PC-3 (cell line): ENCODE data around the gene MAS1. TPM values are rescaled to one million over a fixed set of nuclear protein-coding genes. Genes with fewer than 3 reads are reported as not detected.

Source experiments
- ATAC-seq: fragments of 200-7000 bp; cut with Tn5 transposase; 2 replicates; pipeline ENCODE4 v1.9.1; 2020; ENCODE audit warnings: mild to moderate bottlenecking, moderate library complexity
- BruUV-seq: library from RNA; stranded (reverse); fragments of 400-500 nt; replicated peaks from 2 replicates; lab custom pipeline; 2021; lab: Mats Ljungman, UMichigan
- CTCF ChIA-PET: fragments of 300-600 bp; sonication (Branson Sonifier 250); formaldehyde crosslinking; loops from one replicate; lab custom pipeline; 2022; ENCODE audit warnings: antibody characterized with exemption; lab: Charles Lee
- POLR2A ChIA-PET: fragments of 300-600 bp; sonication (Branson Sonifier 250); formaldehyde crosslinking; loops from one replicate; lab custom pipeline; 2022; ENCODE audit warnings: antibody characterized with exemption; ENCODE audit not compliant: unreplicated experiment; lab: Charles Lee
- DNase-seq: peaks from one replicate; pipeline ENCODE4 v3.0.0-alpha.2; 2015
- H2AFZ ChIP-seq: fragments of 300-600 bp; sonication (generic); 2 replicates; pipeline ENCODE4 v1.6.0; 2016; ENCODE audit warnings: antibody characterized with exemption, low read length
- H3F3A ChIP-seq: fragments of 300-600 bp; sonication (generic); one replicate; pipeline ENCODE4 v1.6.0; 2017; ENCODE audit warnings: antibody characterized with exemption, low read length, control low read depth, mild to moderate bottlenecking; ENCODE audit not compliant: unreplicated experiment
- H3K27ac ChIP-seq: fragments of 300-600 bp; sonication (generic); 2 replicates; pipeline ENCODE4 v1.5.1; 2016; ENCODE audit warnings: mild to moderate bottlenecking, low read length
- H3K27me3 ChIP-seq: fragments of 300-600 bp; sonication (generic); 2 replicates; pipeline ENCODE4 v1.6.1; 2016; ENCODE audit warnings: low read length, mixed read lengths
- H3K36me3 ChIP-seq: fragments of 300-600 bp; sonication (generic); 2 replicates; pipeline ENCODE4 v1.6.1; 2016; ENCODE audit warnings: low read depth, mixed run types, low read length, mixed read lengths
- H3K4me1 ChIP-seq: fragments of 300-600 bp; sonication (generic); 2 replicates; pipeline ENCODE4 v1.5.1; 2016; ENCODE audit warnings: low read length; ENCODE audit not compliant: insufficient read depth
- H3K4me2 ChIP-seq: fragments of 300-600 bp; sonication (generic); 2 replicates; pipeline ENCODE4 v1.6.0; 2016; ENCODE audit warnings: low read length
- H3K4me3 ChIP-seq: fragments of 300-600 bp; sonication (generic); 2 replicates; pipeline ENCODE4 v1.5.1; 2016; ENCODE audit warnings: mild to moderate bottlenecking, low read length, mixed read lengths
- H3K79me2 ChIP-seq: fragments of 300-600 bp; sonication (generic); 2 replicates; pipeline ENCODE4 v1.6.1; 2017; ENCODE audit warnings: low read length, mixed read lengths
- H3K9ac ChIP-seq: fragments of 300-600 bp; sonication (generic); 2 replicates; pipeline ENCODE4 v1.6.0; 2016; ENCODE audit warnings: mild to moderate bottlenecking, low read length
- H3K9me2 ChIP-seq: fragments of 300-600 bp; sonication (generic); replicated peaks from 2 replicates; pipeline ENCODE4 v1.6.1; 2016; ENCODE audit warnings: mixed run types, low read length, mixed read lengths
- H3K9me3 ChIP-seq: fragments of 300-600 bp; sonication (generic); 2 replicates; pipeline ENCODE4 v1.6.1; 2016; ENCODE audit warnings: low read length, mixed read lengths
- H4K20me1 ChIP-seq: fragments of 300-600 bp; sonication (generic); 2 replicates; pipeline ENCODE4 v1.6.1; 2016; ENCODE audit warnings: low read length, mixed read lengths
- EZH2 ChIP-seq: fragments of 300-600 bp; sonication (generic); IDR thresholded peaks from one replicate; pipeline ENCODE4 v1.6.1; 2017; ENCODE audit warnings: antibody characterized with exemption, mild to moderate bottlenecking, low read length; ENCODE audit not compliant: unreplicated experiment
- EZH2phosphoT487 ChIP-seq: fragments of 300-600 bp; sonication (generic); IDR thresholded peaks from 2 replicates; pipeline ENCODE4 v1.6.1; 2018; ENCODE audit warnings: mild to moderate bottlenecking, antibody characterized with exemption, low read length, borderline replicate concordance
- intact Hi-C: fragments of 100-400 bp; cut with micrococcal nuclease; formaldehyde crosslinking; loops from 2 replicates; pipeline ENCODE4 v1.9.0; 2023
- total RNA-seq: library from RNA; depleted of rRNA; stranded (reverse); fragments of >200 nt; gene quantifications from 2 replicates; pipeline ENCODE4 v1.2.3, GENCODE V29; 2014
- TF ChIP-seq, protein P1 (sequence below): fragments of 300-600 bp; sonication (generic); conservative IDR thresholded peaks from 2 replicates; pipeline ENCODE4 v1.5.1; 2017; ENCODE audit warnings: antibody characterized with exemption, low read depth, mild to moderate bottlenecking, low read length

Gene MAS1
- total RNA-seq, 1 experiment from 2014 or later, result not detected

DNA sequence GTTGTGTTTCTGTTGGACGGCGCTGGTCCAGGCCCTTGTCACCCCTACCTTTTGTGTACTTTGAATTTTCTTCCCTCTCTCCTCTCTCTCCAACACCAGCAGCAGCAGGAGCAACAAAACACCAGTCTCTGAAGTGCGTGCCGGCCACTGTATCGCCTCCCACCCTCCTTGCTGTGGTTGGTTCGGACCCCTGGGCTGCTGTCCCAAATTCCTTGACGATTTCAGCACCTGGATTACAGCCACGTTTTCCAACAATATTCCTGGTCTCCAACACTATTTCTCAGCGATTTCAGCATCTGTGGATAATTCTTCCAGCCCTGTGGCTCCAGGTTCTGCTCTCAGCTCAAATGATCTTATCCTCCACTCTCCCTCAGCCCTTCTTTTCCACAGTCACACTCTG lies 11.8 kb downstream of the MAS1 start:
- H3K4me3 ChIP-seq, result no peak overlapping the region
- POLR2A ChIA-PET, result no interaction called here
- no peaks in the 10 kb centered on the region for H4K20me1 ChIP-seq
- H3K4me1 ChIP-seq, result peaks cover 23% of the 10 kb centered on the region
- no peaks in the 10 kb centered on the region for H3K9me3 ChIP-seq
- no peak overlapping the region for H3K27ac ChIP-seq
- no peaks in the 10 kb centered on the region for H3K27me3 ChIP-seq
- H3K9me2 ChIP-seq, result no peaks in the 10 kb centered on the region
- TF ChIP-seq EZH2phosphoT487, result no peak
- TF ChIP-seq, protein P1, sequence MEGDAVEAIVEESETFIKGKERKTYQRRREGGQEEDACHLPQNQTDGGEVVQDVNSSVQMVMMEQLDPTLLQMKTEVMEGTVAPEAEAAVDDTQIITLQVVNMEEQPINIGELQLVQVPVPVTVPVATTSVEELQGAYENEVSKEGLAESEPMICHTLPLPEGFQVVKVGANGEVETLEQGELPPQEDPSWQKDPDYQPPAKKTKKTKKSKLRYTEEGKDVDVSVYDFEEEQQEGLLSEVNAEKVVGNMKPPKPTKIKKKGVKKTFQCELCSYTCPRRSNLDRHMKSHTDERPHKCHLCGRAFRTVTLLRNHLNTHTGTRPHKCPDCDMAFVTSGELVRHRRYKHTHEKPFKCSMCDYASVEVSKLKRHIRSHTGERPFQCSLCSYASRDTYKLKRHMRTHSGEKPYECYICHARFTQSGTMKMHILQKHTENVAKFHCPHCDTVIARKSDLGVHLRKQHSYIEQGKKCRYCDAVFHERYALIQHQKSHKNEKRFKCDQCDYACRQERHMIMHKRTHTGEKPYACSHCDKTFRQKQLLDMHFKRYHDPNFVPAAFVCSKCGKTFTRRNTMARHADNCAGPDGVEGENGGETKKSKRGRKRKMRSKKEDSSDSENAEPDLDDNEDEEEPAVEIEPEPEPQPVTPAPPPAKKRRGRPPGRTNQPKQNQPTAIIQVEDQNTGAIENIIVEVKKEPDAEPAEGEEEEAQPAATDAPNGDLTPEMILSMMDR, result no peak
- TF ChIP-seq EZH2, result no peak
- H3K36me3 ChIP-seq, result no peaks in the 10 kb centered on the region
- H3K9ac ChIP-seq, result no peak overlapping the region
- intact Hi-C loops, result no loop called here
- no peaks in the 10 kb centered on the region for H3K79me2 ChIP-seq
- no peaks in the 10 kb centered on the region for H3F3A ChIP-seq
- ATAC-seq (no peak), DNase-seq (no peak)
- no peak overlapping the region for H3K4me2 ChIP-seq
- BruUV-seq, result no TSS peak
- no peak overlapping the region for H2AFZ ChIP-seq
- CTCF ChIA-PET, result no interaction called here

DNA sequence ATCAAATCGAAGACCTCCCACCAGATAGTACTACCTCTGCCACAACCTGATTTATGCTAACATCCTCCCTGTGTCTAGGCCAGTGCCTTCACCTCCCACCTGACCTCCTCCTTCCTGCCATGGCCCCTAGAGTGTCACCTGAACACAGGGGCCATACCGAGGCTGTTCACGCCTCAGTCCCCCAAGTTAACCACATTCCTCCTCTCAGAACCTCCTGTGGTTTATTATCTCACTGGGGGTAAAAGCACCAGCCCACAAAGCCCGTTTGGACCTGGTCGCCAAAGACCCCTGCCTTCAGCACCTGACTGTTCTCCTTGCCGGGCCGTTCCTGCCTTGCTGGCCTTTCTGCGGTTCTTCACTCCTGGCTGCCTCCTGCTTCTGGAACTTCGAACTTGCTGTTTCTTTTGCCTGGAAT lies 13.7 kb downstream of the MAS1 start:
- ChIA-PET POLR2A (no interaction called here), CTCF (no interaction called here)
- Histone ChIP-seq H3K79me2 (no peaks in the 10 kb centered on the region), H3K27me3 (no peaks in the 10 kb centered on the region), H3K4me2 (no peak overlapping the region), H4K20me1 (no peaks in the 10 kb centered on the region), H3F3A (no peaks in the 10 kb centered on the region), H3K4me1 (peaks cover 16% of the 10 kb centered on the region), H3K9me3 (no peaks in the 10 kb centered on the region), H3K4me3 (no peak overlapping the region), H3K9me2 (no peaks in the 10 kb centered on the region), H3K27ac (no peak overlapping the region), H3K36me3 (no peaks in the 10 kb centered on the region), H3K9ac (no peak overlapping the region), H2AFZ (no peak overlapping the region)
- DNase-seq (no peak), ATAC-seq (no peak)
- TF ChIP-seq EZH2phosphoT487 (no peak), EZH2 (no peak)
- TF ChIP-seq, protein P1, result no peak
- no TSS peak for BruUV-seq
- intact Hi-C loops, result no loop called here

DNA sequence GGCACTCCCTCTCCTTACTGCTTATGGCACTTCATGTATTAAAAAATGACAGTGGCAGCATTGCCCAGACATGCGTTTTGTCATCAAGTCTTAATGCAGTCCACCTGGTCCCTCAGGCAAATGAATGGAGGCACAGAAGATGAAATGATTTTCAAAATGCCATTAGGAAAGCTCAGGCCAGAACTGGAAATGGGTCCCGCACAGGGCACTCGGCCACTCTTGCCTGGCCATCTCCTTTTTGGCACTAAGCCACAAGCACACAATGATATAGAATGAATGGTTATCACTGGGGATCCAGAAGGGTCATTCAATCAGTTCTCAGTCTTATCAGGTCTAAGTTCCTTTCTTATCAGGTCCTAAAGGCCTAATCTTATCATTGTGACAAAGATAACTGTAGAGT lies 15.6 kb downstream of the MAS1 start:
- Histone ChIP-seq H3K4me1 (no peaks in the 10 kb centered on the region), H3K79me2 (no peaks in the 10 kb centered on the region), H3K4me3 (no peak overlapping the region), H2AFZ (no peak overlapping the region), H3K9me2 (no peaks in the 10 kb centered on the region), H3K27me3 (no peaks in the 10 kb centered on the region), H3K4me2 (no peak overlapping the region), H3K36me3 (no peaks in the 10 kb centered on the region), H3F3A (no peaks in the 10 kb centered on the region), H3K27ac (no peak overlapping the region), H3K9ac (no peak overlapping the region), H4K20me1 (no peaks in the 10 kb centered on the region), H3K9me3 (no peaks in the 10 kb centered on the region)
- DNase-seq (no peak), ATAC-seq (no peak)
- BruUV-seq, result no TSS peak
- POLR2A ChIA-PET, result no interaction called here
- intact Hi-C loops, result no loop called here
- CTCF ChIA-PET, result no interaction called here
- TF ChIP-seq EZH2phosphoT487 (no peak), EZH2 (no peak)
- TF ChIP-seq, protein P1, result no peak
